Dermis microvascular lymphatic vessel endothelial cell (primary cell): ENCODE results near the gene EFHD2. TPM values are rescaled to one million over a fixed set of nuclear protein-coding genes. Genes with fewer than 3 reads are reported as not detected.
"Not testable (repeated sequence)": the region's sequence is repeated elsewhere in the genome, so short reads cannot be mapped to it uniquely, and the experiment has no call there.

Experiments used
- DNase-seq, 2 donors: peaks; one replicate each; pipeline versions ENCODE4 v3.0.0 to v3.0.0-alpha.2; 2010; ENCODE audit warnings: low read depth in 2 of 2
- total RNA-seq: library from RNA; depleted of rRNA; stranded (reverse); fragments of >200 nt; gene quantifications from 2 replicates; pipeline ENCODE4 v1.2.1, GENCODE V29; 2014

Gene EFHD2
- 33.4 and 34.1 TPM in 2 replicates for total RNA-seq

GRCh38 chr1:15409388-15410222 lies at the start of gene EFHD2:
Gene EFHD2, plus strand, starts transcription at chr1:15409888. Its CDS starts 84 bp downstream, at chr1:15409972.
- peak; percentile 83 to 84 for DNase-seq

- no peak for DNase-seq
These were observed 49.0 kb upstream of the EFHD2 start for GRCh38 chr1:15360700-15361099.

- no peak for DNase-seq
These were observed 47.5 kb upstream of the EFHD2 start for GRCh38 chr1:15362096-15362736.

GRCh38 chr1:15362737-15363128 lies 47.0 kb upstream of the EFHD2 start:
- DNase-seq: no peak

GRCh38 chr1:15364740-15365139 lies 44.9 kb upstream of the EFHD2 start:
- DNase-seq: no peak

GRCh38 chr1:15368888-15369287 lies 40.8 kb upstream of the EFHD2 start:
- no peak for DNase-seq

GRCh38 chr1:15370268-15370667 lies 39.4 kb upstream of the EFHD2 start:
- no peak for DNase-seq

GRCh38 chr1:15370781-15371520 lies 38.7 kb upstream of the EFHD2 start:
- DNase-seq: peak; percentile 40 to 73

- DNase-seq: no peak
These were observed 37.8 kb upstream of the EFHD2 start for GRCh38 chr1:15371610-15372545.

GRCh38 chr1:15378729-15379128 lies 31.0 kb upstream of the EFHD2 start:
- no peak for DNase-seq

- DNase-seq: not testable (repeated sequence)
These were observed 30.5 kb upstream of the EFHD2 start for GRCh38 chr1:15379151-15379550.

GRCh38 chr1:15380601-15381508 lies 28.8 kb upstream of the EFHD2 start:
- DNase-seq: no peak

GRCh38 chr1:15381805-15382204 lies 27.9 kb upstream of the EFHD2 start:
- no peak for DNase-seq

- DNase-seq: no peak
These were observed 26.8 kb upstream of the EFHD2 start for GRCh38 chr1:15382601-15383518.

GRCh38 chr1:15383810-15384209 lies 25.9 kb upstream of the EFHD2 start:
- no peak for DNase-seq

GRCh38 chr1:15384301-15384901 lies 25.3 kb upstream of the EFHD2 start:
- no peak for DNase-seq

- no peak for DNase-seq
These were observed 24.3 kb upstream of the EFHD2 start for GRCh38 chr1:15385420-15385819.

GRCh38 chr1:15386164-15386749 lies 23.4 kb upstream of the EFHD2 start:
- no peak for DNase-seq
